ENCODE measurements around the gene ZFP90.

DNA sequence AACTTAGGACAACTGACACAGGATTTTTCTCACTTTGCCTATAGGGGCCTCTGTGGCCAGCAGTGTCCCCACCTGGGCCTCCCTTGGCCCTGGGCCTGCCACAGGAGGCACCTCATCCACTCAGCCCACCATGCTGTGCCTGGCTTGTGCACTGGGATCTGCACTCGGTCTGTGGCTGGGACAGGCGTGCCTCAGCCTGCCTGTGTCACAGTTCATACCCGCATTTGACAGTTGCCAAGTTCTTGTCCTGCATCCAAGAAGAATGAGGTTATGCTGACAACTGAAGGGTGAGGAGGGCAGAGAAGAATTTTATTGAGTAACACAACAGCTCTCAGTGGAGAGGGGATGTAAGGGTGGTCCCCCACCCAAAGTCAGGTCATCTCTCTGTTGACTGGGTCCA, 36.0 kb downstream of the ZFP90 start:
- TF ChIP-seq EZH2 (IDR thresholded peaks at IDR 0.05) (no peak), POLR2AphosphoS5 (IDR thresholded peaks at IDR 0.05; ENCODE audit: borderline replicate concordance, low read depth, low read length) (no peak)
